DMS53 treated with DMSO at 0.1 percent for 48 hours (cell line): ENCODE measurements around the gene TSC22D3.
A peak's percentile ranks its signal among the peaks of the same experiment; 100 is the strongest.

ENCODE experiments used
- DNase-seq: peaks from one replicate; lab custom pipeline; 2025; ENCODE audit not compliant: unreplicated experiment; lab: John Stamatoyannopoulos, UW

The TSC22D3 gene

DNA sequence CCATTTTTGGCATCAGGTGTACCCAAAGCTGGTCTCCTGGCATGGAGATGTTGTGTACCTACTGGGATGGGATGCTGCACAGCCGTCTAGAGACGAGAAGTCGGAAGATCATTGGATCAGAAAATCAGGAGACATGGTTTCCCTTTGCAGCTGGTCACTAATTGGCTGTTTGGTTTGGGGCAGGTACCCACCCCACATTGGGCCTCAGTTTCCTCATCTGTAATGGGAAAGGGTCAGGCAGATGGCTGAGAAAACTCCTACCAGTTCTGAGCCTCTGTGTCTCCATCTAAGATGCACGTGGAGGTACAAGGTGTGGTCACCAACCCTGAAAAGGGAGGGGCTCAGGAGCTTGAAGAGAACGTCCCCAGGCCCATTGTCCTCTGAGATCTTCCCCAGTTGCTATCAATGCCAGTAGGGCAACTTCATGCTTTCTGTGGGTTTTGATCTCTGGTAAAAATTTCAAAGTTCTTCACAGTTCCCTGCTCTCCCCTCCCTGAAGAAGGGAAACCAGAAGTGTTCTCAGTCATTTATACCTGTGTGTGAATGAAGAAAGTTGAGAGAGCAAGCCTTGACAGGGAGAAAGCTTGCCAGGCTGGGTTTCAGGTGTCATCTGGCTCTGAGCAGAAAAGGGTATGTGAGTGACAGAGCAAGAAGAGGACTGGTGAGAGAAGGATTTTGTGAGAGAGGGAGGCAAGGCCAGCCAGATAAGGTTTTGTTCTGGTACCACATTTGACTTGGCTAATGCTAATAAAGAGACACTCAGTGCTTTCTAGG, 15.1 kb downstream of the TSC22D3 start:
- DNase-seq = no peak

DNA sequence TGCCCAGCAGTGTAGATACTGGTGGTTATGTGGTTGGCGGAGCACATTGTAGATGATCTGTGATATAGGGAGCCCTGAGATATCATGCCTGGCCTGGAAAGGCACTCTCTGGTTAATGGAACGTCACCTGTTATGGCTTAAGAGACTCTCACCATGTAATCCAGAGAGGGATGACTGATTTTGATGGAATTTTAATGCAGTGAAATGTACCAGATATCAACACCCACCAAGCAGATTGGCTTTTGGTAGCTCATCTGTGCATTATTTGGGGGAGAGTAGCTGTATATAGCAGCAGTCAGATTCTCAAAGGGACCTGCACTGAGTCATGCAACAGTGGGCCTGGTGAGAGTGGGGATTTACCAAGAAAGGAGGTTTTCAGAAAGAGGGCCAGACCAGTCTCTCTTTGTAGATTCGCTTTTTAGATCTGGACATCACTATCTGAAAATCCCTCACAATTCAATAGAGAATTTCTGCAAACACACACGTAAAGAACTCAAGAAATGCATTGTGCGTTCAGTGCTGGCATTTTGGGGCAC, 17.3 kb downstream of the TSC22D3 start:
- DNase-seq = no peak

GRCh38 chrX:107755721-107756120, 19.9 kb downstream of the TSC22D3 start:
- DNase-seq = no peak

GRCh38 chrX:107753187-107753586, 22.4 kb downstream of the TSC22D3 start:
- no peak for DNase-seq

- no peak for DNase-seq
Observed at GRCh38 chrX:107752714-107753113, 22.9 kb downstream of the TSC22D3 start.

DNA sequence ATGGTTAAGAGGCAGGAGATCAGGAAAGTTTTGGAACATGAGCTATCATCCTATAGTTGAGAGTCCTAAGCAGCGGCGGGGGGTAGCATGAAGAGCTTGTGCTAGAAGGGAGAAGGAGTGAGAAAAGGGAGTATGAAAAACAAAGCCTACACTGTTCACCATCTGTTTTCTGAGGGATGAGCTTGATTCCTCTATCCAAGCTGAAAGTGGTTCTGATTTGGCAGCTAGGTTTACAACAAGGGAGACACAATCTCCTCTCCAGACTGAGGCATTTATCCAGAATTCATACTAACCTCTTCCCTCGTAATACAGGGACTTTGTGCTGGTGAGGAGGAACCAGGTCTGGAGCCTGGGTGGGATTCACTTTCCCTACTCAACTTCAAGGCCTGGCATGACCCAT, 23.5 kb downstream of the TSC22D3 start:
- no peak for DNase-seq

DNA sequence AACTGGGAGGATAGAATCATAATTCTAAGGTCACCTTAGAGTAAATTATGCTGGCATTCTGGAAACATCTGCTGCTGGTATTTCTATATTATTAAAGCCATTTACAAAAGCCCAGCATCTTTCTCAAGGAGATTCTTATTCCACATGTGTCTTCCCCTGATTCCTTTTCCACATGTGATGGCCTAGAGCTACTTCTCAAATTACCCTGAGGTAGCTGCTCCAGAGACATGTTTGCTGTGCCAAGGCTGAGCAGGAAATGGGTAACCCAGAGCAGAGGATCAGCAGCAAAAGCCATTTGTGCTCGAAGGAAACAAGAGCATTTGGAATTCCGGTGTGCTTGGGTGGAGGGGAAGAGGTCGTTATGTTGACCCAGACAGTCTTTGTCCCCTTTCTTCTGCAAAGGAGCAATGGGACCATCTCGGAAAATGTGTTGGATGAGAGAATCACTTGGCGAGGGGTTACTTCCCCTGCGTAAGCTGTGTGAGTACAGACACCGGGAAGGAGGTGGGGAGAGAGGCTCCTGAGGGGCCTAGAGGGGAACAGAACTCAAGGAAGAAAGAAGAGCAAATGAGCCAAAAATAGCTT, 24.6 kb downstream of the TSC22D3 start:
- no peak for DNase-seq

- DNase-seq = no peak
Observed at GRCh38 chrX:107750263-107750662, 25.3 kb downstream of the TSC22D3 start.

DNA sequence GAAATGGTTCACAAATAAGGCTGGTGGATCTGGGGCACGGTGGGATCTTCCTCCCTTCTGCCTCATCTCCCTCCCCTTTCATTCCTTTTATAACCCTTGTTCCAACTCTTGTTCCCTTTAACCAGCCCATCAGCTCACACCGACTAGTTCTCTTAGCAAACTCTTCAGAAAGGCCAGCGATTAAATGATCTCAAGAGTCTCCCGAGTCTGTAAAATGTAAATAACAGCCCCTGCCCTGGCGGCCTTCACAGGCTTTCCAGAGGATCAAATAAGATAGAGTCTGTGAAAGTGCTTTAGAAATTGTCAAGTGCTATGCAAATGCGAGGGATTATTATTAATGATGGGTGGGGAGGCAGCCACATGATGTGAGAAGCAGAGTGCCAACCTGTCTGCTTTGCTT, 27.1 kb downstream of the TSC22D3 start:
- no peak for DNase-seq

DNA sequence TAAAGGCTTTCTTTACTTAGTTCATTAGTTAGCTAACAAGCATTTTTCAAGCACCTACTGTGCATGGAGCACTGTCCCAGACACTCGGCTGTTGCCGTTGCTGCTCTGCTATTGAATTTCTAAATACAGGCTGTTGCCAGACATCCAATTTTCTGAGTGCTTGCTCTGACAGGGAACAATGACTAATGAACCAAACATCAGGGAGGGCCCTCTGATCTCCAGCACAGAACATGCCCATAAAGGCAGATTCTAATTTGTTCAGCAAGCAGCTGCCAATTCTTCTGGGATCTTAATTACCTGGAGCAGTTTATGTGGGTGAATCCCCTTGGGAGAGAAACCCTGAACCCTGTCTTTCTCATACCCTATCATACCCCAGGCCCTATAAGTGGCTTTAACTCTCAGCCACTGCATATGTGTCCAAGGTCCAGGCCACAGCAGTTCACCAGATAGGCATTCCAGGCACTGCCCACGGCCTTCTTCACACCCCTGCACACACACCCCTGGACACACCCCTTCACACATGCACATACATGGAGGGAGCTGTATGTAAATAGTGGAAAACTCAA, 27.9 kb downstream of the TSC22D3 start:
- no peak for DNase-seq

GRCh38 chrX:107744868-107745267, 30.7 kb downstream of the TSC22D3 start:
- no peak for DNase-seq

DNA sequence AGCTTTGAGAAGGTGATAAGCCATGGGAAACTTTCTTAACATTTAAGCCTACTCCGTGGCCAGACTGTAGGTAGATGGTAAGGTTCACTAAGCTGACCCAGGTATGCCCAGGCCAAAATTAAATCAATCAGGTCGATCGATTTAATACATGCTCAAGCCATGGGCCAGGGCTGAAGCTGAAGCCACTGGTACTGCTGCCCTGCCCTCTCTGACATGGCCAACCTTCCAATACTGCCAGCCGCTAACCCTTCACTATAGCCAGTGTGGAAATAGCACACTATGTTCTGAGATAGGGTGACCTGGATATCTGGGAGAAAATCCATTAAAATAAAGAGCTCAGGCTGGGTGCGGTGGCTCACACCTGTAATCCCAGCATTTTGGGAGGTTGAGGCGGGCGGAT, 31.6 kb downstream of the TSC22D3 start:
- no peak for DNase-seq

- no peak for DNase-seq
Observed at GRCh38 chrX:107742700-107743191, 32.8 kb downstream of the TSC22D3 start.

DNA sequence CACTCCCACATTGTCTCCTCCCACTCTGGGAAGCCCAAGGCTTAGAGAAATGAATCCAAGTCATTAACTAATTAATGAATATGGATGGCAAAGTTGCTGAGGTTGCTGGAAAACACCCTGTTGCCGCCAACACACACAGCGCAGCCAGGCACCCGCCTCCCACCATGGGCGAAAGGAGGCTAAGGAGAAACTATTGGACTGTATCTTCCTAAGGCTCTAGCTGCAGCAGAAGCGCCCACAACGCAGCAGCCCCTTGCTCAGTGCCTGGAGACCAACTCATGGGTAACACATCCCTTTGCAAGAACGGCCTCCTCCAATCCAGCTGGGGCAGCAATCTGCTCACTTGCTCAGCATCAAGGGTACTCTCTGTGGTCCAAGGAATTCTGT, 34.2 kb downstream of the TSC22D3 start:
- DNase-seq = no peak

DNA sequence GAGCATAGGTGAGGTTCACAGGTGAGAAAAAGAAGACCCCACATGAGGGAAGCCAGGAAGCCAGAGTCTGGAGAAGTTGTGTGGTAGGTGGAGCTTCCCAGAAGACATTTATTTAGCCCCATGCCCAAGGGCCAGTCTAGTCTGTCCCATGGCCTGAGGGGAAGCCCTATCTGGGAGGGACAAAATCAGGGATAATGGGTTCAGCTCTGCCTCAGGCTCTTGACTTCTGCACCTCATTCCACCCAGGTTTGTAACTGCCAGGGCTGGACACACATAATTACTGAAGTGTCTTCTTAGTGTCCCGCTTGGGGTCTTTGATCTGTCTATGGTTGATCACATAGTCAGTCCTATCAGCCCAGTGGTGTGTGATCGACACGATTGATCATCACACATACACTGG, 36.0 kb downstream of the TSC22D3 start:
- no peak for DNase-seq

DNA sequence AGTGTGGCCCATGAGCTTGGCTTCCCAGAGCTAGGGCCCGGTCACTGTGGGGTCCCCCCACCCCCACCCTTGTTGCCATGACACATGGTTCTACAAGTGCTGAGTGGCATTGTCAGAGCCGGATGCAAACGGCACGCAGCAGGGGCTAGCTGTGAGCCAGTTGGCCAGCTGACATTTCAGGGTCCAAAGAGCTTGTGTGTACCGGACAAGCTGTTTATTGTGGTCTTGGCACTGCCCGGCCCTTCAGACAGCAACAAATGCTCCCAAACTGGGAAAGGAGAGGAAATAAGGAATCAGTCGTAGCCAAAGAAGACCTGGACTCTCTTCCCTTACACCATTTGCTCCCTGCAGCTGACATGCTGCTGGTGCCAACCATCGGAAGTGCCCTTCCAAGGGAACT, 36.8 kb downstream of the TSC22D3 start:
- DNase-seq = no peak

DNA sequence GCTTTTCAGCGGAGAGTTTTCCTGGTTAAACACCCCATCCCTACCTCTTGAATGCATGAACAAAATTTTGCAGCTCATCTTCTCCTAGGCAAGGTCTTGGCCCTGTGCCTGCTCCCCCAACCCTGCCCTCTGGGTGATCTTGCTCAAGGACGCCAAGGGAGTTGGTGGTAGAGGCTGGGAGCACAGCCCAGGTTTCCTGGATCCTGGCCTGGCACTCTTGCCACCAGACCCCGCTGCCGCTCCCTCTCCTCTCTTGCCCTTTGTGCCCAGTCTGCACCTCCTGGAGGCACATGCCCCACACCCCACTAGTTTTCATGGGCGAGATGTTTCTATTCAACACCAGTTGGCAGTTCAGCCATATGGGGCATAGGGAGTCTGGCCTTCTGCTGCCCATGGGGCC, 37.3 kb downstream of the TSC22D3 start:
- no peak for DNase-seq

- no peak for DNase-seq
Observed at GRCh38 chrX:107736781-107737531, 38.6 kb downstream of the TSC22D3 start.

DNA sequence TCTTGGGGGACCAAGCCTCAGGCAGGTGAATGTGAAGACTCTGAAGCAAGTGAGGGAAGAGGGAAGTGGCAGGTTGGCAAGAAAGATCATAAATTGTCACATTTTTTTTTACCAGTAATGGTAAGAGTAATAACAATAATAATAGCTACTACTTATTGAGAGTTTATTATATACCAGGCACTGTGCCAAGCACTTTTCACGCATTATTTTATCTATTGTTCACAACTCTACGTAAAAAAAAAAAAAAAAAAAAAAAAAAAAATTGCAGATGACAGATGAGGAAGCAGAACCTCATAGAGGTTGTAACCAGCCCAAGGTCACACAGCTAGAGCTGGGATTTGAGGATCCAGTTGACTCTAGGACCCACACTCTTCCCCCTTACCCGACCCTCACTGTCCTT, 40.9 kb downstream of the TSC22D3 start:
- DNase-seq = no peak

DNA sequence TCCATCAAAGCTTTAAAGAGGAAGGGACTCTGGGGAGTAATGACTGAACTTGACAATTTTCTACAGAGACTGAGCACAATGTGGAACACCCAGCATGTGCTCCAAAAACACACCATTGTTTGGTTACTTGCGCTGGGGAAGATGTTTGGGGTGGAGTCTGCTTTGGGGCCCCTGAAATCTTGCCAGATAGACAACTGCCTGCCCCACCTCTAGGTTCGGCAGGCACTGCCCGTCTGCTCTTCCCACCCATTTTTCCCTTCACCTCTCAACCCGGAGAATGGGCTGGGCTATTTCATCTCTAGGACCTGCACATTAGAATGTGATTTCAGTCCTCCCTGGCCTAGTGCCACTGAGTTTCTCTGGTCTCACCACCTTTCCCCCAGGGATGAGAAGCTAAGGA, 41.9 kb downstream of the TSC22D3 start:
- no peak for DNase-seq

- DNase-seq = peak; percentile 65
Observed at GRCh38 chrX:107731831-107732502, 43.6 kb downstream of the TSC22D3 start.
